ENCODE measurements around the gene FRK. TPM values are rescaled to one million over a fixed set of nuclear protein-coding genes. Genes with fewer than 3 reads are reported as not detected.
"Not testable (repeated sequence)": the region's sequence is repeated elsewhere in the genome, so short reads cannot be mapped to it uniquely, and the experiment has no call there.

The FRK gene
- total and polyA plus RNA-seq, 3 donors from 2014 or later, result 1.5 to 3.7 (median 2.5) TPM

- Histone ChIP-seq H3K9me3 (no peaks in the 10 kb centered on the region), H3K4me1 (no peaks in the 10 kb centered on the region), H3K4me3 (no peak overlapping the region), H3K36me3 (ENCODE audit: low read depth, missing control alignments) (no peaks in the 10 kb centered on the region), H3K27ac (no peak overlapping the region), H3K27me3 (no peaks in the 10 kb centered on the region)
- intact Hi-C loops (cut with DNase I; ENCODE audit: low total_unique reads), result no loop called here
- no peak for DNase-seq
- TF ChIP-seq POLR2A (IDR thresholded peaks at IDR 0.05), result no peak
- TF ChIP-seq CTCF (IDR thresholded peaks at IDR 0.05), result no peak
Observed at GRCh38 chr6:115948751-115949150, 111.9 kb downstream of the FRK start.

GRCh38 chr6:115947966-115948541, 112.6 kb downstream of the FRK start:
- H3K27me3 ChIP-seq, result no peaks in the 10 kb centered on the region
- H3K4me3 ChIP-seq, result no peak overlapping the region
- H3K36me3 ChIP-seq (ENCODE audit: low read depth, missing control alignments), result no peaks in the 10 kb centered on the region
- intact Hi-C loops (cut with DNase I; ENCODE audit: low total_unique reads), result no loop called here
- DNase-seq, result no peak
- TF ChIP-seq POLR2A (IDR thresholded peaks at IDR 0.05) (no peak), CTCF (IDR thresholded peaks at IDR 0.05) (no peak)
- no peak overlapping the region for H3K27ac ChIP-seq
- H3K4me1 ChIP-seq, result no peaks in the 10 kb centered on the region
- 89 to 97% methylated on average over 2 of the region's 2 CpGs for WGBS, 2 donors
- no peaks in the 10 kb centered on the region for H3K9me3 ChIP-seq

- DNase-seq, result no peak
- TF ChIP-seq CTCF (IDR thresholded peaks at IDR 0.05) (no peak), POLR2A (IDR thresholded peaks at IDR 0.05) (no peak)
- intact Hi-C loops (cut with DNase I; ENCODE audit: low total_unique reads), result no loop called here
- H3K9me3 ChIP-seq, result no peaks in the 10 kb centered on the region
- H3K27ac ChIP-seq, result no peak overlapping the region
- no peaks in the 10 kb centered on the region for H3K4me1 ChIP-seq
- no peaks in the 10 kb centered on the region for H3K36me3 ChIP-seq (ENCODE audit: low read depth, missing control alignments)
- no peak overlapping the region for H3K4me3 ChIP-seq
- WGBS, 2 donors, result 97 to 100% methylated on average over 1 of the region's 1 CpG
- H3K27me3 ChIP-seq, result no peaks in the 10 kb centered on the region
Observed at GRCh38 chr6:115945812-115946211, 114.9 kb downstream of the FRK start.

GRCh38 chr6:115945306-115945705, 115.4 kb downstream of the FRK start:
- Histone ChIP-seq H3K27me3 (no peaks in the 10 kb centered on the region), H3K4me1 (no peaks in the 10 kb centered on the region), H3K36me3 (ENCODE audit: low read depth, missing control alignments) (no peaks in the 10 kb centered on the region), H3K27ac (no peak overlapping the region), H3K9me3 (no peaks in the 10 kb centered on the region), H3K4me3 (no peak overlapping the region)
- intact Hi-C loops (cut with DNase I; ENCODE audit: low total_unique reads), result no loop called here
- TF ChIP-seq POLR2A (IDR thresholded peaks at IDR 0.05) (no peak), CTCF (IDR thresholded peaks at IDR 0.05) (no peak)
- 92 to 95% methylated on average over 1 of the region's 1 CpG for WGBS, 2 donors
- DNase-seq, result no peak

- H3K4me1 ChIP-seq; H3K4me3 ChIP-seq; H3K9me3 ChIP-seq; H3K36me3 ChIP-seq (ENCODE audit: low read depth, missing control alignments); DNase-seq; H3K27ac ChIP-seq; intact Hi-C loops (cut with DNase I; ENCODE audit: low total_unique reads); H3K27me3 ChIP-seq: not testable (repeated sequence)
Observed at GRCh38 chr6:115944829-115945228, 115.9 kb downstream of the FRK start.

GRCh38 chr6:115937502-115937901, 123.2 kb downstream of the FRK start:
- H3K27me3 ChIP-seq; H3K27ac ChIP-seq; DNase-seq; H3K9me3 ChIP-seq; H3K36me3 ChIP-seq (ENCODE audit: low read depth, missing control alignments); H3K4me3 ChIP-seq; H3K4me1 ChIP-seq; intact Hi-C loops (cut with DNase I; ENCODE audit: low total_unique reads): not testable (repeated sequence)
- 80 to 92% methylated on average over 2 of the region's 2 CpGs for WGBS, 2 donors

Measured in testis (tissue), 3 donors.